ENCODE measurements around the gene RIPOR3.
"Not testable (repeated sequence)": the region's sequence is repeated elsewhere in the genome, so short reads cannot be mapped to it uniquely, and the experiment has no call there.

Gene RIPOR3

GRCh38 chr20:50703651-50704438, 12.5 kb upstream of the RIPOR3 start:
- not testable (repeated sequence) for DNase-seq (ENCODE audit: low spot score)

- DNase-seq (ENCODE audit: low spot score), result no peak
These were observed 10.0 kb upstream of the RIPOR3 start for GRCh38 chr20:50701041-50701963.

GRCh38 chr20:50699688-50700087, 8.3 kb upstream of the RIPOR3 start:
- DNase-seq (ENCODE audit: low spot score), result no peak

- DNase-seq (ENCODE audit: low spot score), result not testable (repeated sequence)
These were observed 6.9 kb upstream of the RIPOR3 start for GRCh38 chr20:50698255-50698654.

GRCh38 chr20:50695135-50695872, 4.0 kb upstream of the RIPOR3 start:
- DNase-seq (ENCODE audit: low spot score), result peak; percentile 49

GRCh38 chr20:50694379-50695134, 3.2 kb upstream of the RIPOR3 start:
- no peak for DNase-seq (ENCODE audit: low spot score)

- no peak for DNase-seq (ENCODE audit: low spot score)
These were observed 1.7 kb upstream of the RIPOR3 start for GRCh38 chr20:50693001-50693400.

- DNase-seq (ENCODE audit: low spot score), result no peak
These were observed 1.2 kb upstream of the RIPOR3 start for GRCh38 chr20:50692552-50692933.

GRCh38 chr20:50691573-50692551, 520 bp upstream of the RIPOR3 start:
- DNase-seq (ENCODE audit: low spot score), result peak; percentile 55

- no peak for DNase-seq (ENCODE audit: low spot score)
These were observed 1.3 kb downstream of the RIPOR3 start for GRCh38 chr20:50689864-50690649.

- DNase-seq (ENCODE audit: low spot score), result no peak
These were observed 2.9 kb downstream of the RIPOR3 start for GRCh38 chr20:50688256-50688975.

- no peak for DNase-seq (ENCODE audit: low spot score)
These were observed 4.5 kb downstream of the RIPOR3 start for GRCh38 chr20:50686821-50687220.

GRCh38 chr20:50683570-50683969, 7.8 kb downstream of the RIPOR3 start:
- no peak for DNase-seq (ENCODE audit: low spot score)

GRCh38 chr20:50682947-50683530, 8.3 kb downstream of the RIPOR3 start:
- DNase-seq (ENCODE audit: low spot score), result no peak

- DNase-seq (ENCODE audit: low spot score), result no peak
These were observed 9.3 kb downstream of the RIPOR3 start for GRCh38 chr20:50682065-50682464.

GRCh38 chr20:50681359-50682064, 9.8 kb downstream of the RIPOR3 start:
- no peak for DNase-seq (ENCODE audit: low spot score)

GRCh38 chr20:50680105-50680960, 11.0 kb downstream of the RIPOR3 start:
- peak; percentile 43 for DNase-seq (ENCODE audit: low spot score)

Data from AG20443 (cell line).